PC-9 (cell line): ENCODE data around the gene CTDP1.

ENCODE experiments used
- EZH2 ChIP-seq: fragments of 200-600 bp; sonication (generic); IDR thresholded peaks from 2 replicates; pipeline ENCODE4 v1.8.0; 2017; ENCODE audit warnings: antibody characterized with exemption, low read depth
- TF ChIP-seq, protein P1 (sequence below): fragments of 200-600 bp; sonication (generic); conservative IDR thresholded peaks from 2 replicates; pipeline ENCODE4 v1.6.1; 2017; ENCODE audit warnings: mixed run types, antibody characterized with exemption, mild to moderate bottlenecking, moderate library complexity

DNA sequence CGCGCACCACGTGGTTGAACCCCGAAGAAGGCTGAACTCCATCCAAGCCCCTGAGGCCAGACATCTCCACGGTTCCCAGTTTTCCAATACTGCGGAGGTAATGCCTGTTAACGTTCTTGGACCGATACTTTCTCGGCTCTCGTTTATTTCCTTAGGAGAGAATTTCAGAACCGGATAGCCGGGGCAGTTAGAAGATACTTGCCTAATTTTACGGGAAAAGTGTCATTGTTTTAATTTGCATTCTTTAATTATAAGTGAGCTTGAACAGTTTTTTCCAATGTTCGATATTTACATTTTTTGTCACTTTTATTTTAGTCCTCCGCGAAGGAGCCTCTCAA, 107.9 kb downstream of the CTDP1 start:
- TF ChIP-seq, protein P1, sequence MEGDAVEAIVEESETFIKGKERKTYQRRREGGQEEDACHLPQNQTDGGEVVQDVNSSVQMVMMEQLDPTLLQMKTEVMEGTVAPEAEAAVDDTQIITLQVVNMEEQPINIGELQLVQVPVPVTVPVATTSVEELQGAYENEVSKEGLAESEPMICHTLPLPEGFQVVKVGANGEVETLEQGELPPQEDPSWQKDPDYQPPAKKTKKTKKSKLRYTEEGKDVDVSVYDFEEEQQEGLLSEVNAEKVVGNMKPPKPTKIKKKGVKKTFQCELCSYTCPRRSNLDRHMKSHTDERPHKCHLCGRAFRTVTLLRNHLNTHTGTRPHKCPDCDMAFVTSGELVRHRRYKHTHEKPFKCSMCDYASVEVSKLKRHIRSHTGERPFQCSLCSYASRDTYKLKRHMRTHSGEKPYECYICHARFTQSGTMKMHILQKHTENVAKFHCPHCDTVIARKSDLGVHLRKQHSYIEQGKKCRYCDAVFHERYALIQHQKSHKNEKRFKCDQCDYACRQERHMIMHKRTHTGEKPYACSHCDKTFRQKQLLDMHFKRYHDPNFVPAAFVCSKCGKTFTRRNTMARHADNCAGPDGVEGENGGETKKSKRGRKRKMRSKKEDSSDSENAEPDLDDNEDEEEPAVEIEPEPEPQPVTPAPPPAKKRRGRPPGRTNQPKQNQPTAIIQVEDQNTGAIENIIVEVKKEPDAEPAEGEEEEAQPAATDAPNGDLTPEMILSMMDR: no peak
- TF ChIP-seq EZH2: no peak
